GM23338 (cell line): ENCODE data around the gene TFAP2B. TPM values are rescaled to one million over a fixed set of nuclear protein-coding genes. Genes with fewer than 3 reads are reported as not detected.

Source experiments
- ATAC-seq: fragments of 200-7000 bp; cut with Tn5 transposase; 3 replicates; pipeline ENCODE4 v1.9.1; 2020
- DNase-seq: peaks from one replicate; pipeline ENCODE4 v3.0.0-alpha.2; 2015; ENCODE audit warnings: low spot score
- H2AFZ ChIP-seq: fragments of 200-600 bp; sonication (generic); 2 replicates; pipeline ENCODE4 v1.8.0; 2016; ENCODE audit warnings: antibody characterized with exemption, mild to moderate bottlenecking, moderate library complexity
- H3F3A ChIP-seq: fragments of 200-600 bp; sonication (generic); replicated peaks from 2 replicates; pipeline ENCODE4 v1.8.0; 2017; ENCODE audit warnings: antibody characterized with exemption, mixed run types, low read depth
- H3K27ac ChIP-seq: fragments of 200-600 bp; sonication (generic); 2 replicates; pipeline ENCODE4 v1.6.1; 2016; ENCODE audit warnings: low read depth
- H3K27me3 ChIP-seq: fragments of 200-600 bp; sonication (generic); 2 replicates; pipeline ENCODE4 v1.8.0; 2016; ENCODE audit warnings: mild to moderate bottlenecking, mixed run types, moderate library complexity; ENCODE audit not compliant: insufficient read depth
- H3K36me3 ChIP-seq: fragments of 200-600 bp; sonication (generic); 2 replicates; pipeline ENCODE4 v1.8.0; 2016; ENCODE audit warnings: mild to moderate bottlenecking; ENCODE audit not compliant: insufficient read depth
- H3K4me1 ChIP-seq: fragments of 200-600 bp; sonication (generic); 2 replicates; pipeline ENCODE4 v1.8.0; 2016; ENCODE audit warnings: mild to moderate bottlenecking, moderate library complexity; ENCODE audit not compliant: insufficient read depth
- H3K4me2 ChIP-seq: fragments of 200-600 bp; sonication (generic); 2 replicates; pipeline ENCODE4 v1.7.1; 2017; ENCODE audit warnings: mixed run types
- H3K4me3 ChIP-seq: fragments of 200-600 bp; sonication (generic); 2 replicates; pipeline ENCODE4 v1.6.1; 2016; ENCODE audit warnings: mixed run types
- H3K79me2 ChIP-seq: fragments of 200-600 bp; sonication (generic); replicated peaks from 2 replicates; pipeline ENCODE4 v1.8.0; 2017; ENCODE audit warnings: mild to moderate bottlenecking; ENCODE audit not compliant: insufficient read depth
- H3K9me2 ChIP-seq: fragments of 200-600 bp; sonication (generic); 2 replicates; pipeline ENCODE4 v1.8.0; 2017; ENCODE audit not compliant: insufficient read depth
- H4K20me1 ChIP-seq: fragments of 200-600 bp; sonication (generic); replicated peaks from 2 replicates; pipeline ENCODE4 v1.8.0; 2017; ENCODE audit warnings: mild to moderate bottlenecking; ENCODE audit not compliant: insufficient read depth
- H3K27ac Mint-ChIP-seq: 2 replicates; pipeline ENCODE4 v1.8.0; 2020; ENCODE audit warnings: inconsistent platforms, mild to moderate bottlenecking, moderate library complexity, mixed read lengths
- H3K27me3 Mint-ChIP-seq: 3 replicates; pipeline ENCODE4 v1.8.0; 2022; ENCODE audit warnings: low read depth, mild to moderate bottlenecking, moderate library complexity, mixed read lengths, inconsistent platforms; ENCODE audit not compliant: insufficient read depth, poor library complexity
- H3K36me3 Mint-ChIP-seq: 3 replicates; pipeline ENCODE4 v1.8.0; 2021; ENCODE audit warnings: low read depth, mild to moderate bottlenecking, inconsistent platforms, moderate library complexity, mixed read lengths
- H3K4me1 Mint-ChIP-seq: 3 replicates; pipeline ENCODE4 v1.8.0; 2020; ENCODE audit warnings: mild to moderate bottlenecking, inconsistent platforms, mixed read lengths
- H3K4me3 Mint-ChIP-seq: 3 replicates; pipeline ENCODE4 v1.8.0; 2021; ENCODE audit warnings: moderate library complexity, mild to moderate bottlenecking, inconsistent platforms, mixed read lengths
- H3K9me3 Mint-ChIP-seq: 3 replicates; pipeline ENCODE4 v1.8.0; 2020; ENCODE audit warnings: moderate library complexity, mild to moderate bottlenecking, inconsistent platforms, mixed read lengths
- CTCF ChIP-seq, 2 experiments: fragments of 200-600 bp in 1 of 2; sonication (generic) in 1 of 2; conservative IDR thresholded peaks; 2 replicates each; pipeline versions ENCODE4 v1.5.1 to v1.6.1; 2016 to 2017; ENCODE audit warnings: antibody characterized with exemption in 2 of 2, low read depth in 2 of 2, mild to moderate bottlenecking in 2 of 2, moderate library complexity in 1 of 2
- ETS1 ChIP-seq: IDR thresholded peaks from 2 replicates; pipeline ENCODE4 v1.6.1; 2016; ENCODE audit warnings: antibody characterized with exemption
- EZH2 ChIP-seq: fragments of 200-600 bp; sonication (generic); IDR thresholded peaks from one replicate; pipeline ENCODE4 v1.8.0; 2017; ENCODE audit warnings: antibody characterized with exemption, mild to moderate bottlenecking, low read depth; ENCODE audit not compliant: unreplicated experiment
- EZH2phosphoT487 ChIP-seq: fragments of 200-600 bp; sonication (generic); IDR thresholded peaks from one replicate; pipeline ENCODE4 v1.8.1; 2018; ENCODE audit warnings: antibody characterized with exemption; ENCODE audit not compliant: unreplicated experiment
- NANOG ChIP-seq: IDR thresholded peaks from 2 replicates; pipeline ENCODE4 v1.6.1; 2016; ENCODE audit warnings: antibody characterized with exemption, borderline replicate concordance
- POLR2AphosphoS5 ChIP-seq: IDR thresholded peaks from 2 replicates; pipeline ENCODE4 v1.6.1; 2016; ENCODE audit warnings: antibody characterized with exemption, low read depth
- STAT1 ChIP-seq: IDR thresholded peaks from one replicate; pipeline ENCODE4 v1.6.1; 2016; ENCODE audit warnings: antibody characterized with exemption; ENCODE audit not compliant: unreplicated experiment
- ZNF114 ChIP-seq: fragments of 250-450 bp; sonication (Bioruptor Pico); IDR thresholded peaks from 2 replicates; pipeline ENCODE4 v1.5.0; 2020; ENCODE audit warnings: mild to moderate bottlenecking, moderate library complexity
- ZNF331 ChIP-seq: fragments of 250-450 bp; sonication (Bioruptor Pico); IDR thresholded peaks from 2 replicates; pipeline ENCODE4 v1.5.0; 2020; ENCODE audit warnings: low read depth, mild to moderate bottlenecking, moderate library complexity
- polyA plus RNA-seq: library from polyadenylated mRNA; unstranded; fragments of >200 nt; fragmentation: Nextera tagmentation; extraction: Ambion mirVana; gene quantifications from 2 replicates; pipeline ENCODE4 v1.2.1, GENCODE V29; 2016
- total RNA-seq: library from RNA; depleted of rRNA; stranded (reverse); fragments of >200 nt; shearing (Covaris generic); gene quantifications from 2 replicates; pipeline ENCODE4 v1.2.3, GENCODE V29; 2014

Gene TFAP2B
- total and polyA plus RNA-seq, 2 experiments from 2014 or later: not detected

DNA sequence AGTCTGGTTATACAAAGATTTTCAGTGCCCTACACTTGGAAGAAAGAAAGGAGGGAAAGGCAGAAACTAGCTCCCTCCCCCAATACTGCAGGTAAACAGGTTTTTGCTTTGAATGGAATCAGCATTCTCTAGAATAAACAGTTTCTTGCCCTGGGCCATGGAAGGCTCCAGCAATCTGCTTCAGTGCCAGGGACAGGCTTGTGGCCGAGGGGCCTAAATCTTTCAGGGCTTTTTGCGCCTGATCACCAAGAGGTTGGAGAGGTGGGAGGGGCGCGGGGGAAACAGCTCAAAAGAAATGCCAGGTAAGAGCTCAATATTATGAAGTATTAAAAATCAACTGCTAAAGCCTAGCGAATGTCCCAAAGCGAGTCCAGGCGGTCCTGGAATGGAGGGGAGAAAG, 23.8 kb downstream of the TFAP2B start:
- DNase-seq: peak; percentile 62
- peak; percentile 5 for ATAC-seq
- peaks cover 59% of the 10 kb centered on the region for H3K4me1 Mint-ChIP-seq

DNA sequence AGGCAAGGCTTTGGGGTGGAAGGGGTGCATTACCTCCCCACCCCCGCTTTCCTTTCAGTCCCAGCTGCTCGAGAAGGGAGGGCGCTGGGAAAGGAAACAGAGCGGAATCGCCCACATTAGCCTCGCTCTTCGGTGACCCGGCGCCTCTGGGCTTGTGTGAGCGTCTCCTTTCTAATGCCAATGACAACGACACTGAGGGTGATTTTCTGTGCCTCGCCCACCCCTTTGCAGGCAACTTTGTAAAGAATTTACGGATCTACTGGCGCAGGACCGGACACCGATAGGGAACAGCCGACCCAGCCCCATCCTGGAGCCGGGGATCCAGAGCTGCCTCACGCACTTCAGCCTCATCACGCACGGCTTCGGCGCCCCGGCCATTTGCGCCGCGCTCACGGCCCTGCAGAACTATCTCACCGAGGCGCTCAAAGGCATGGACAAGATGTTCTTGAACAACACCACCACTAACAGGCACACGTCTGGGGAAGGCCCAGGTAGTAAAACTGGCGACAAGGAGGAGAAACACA, 24.3 kb downstream of the TFAP2B start:
- H3K27me3 ChIP-seq: peaks cover 100% of the 10 kb centered on the region
- TF ChIP-seq POLR2AphosphoS5: no peak
- TF ChIP-seq ZNF331 (CRISPR knock-in tag): no peak
- no peak for TF ChIP-seq STAT1
- no peak for TF ChIP-seq CTCF (conservative IDR thresholded peaks at IDR 0.05; ENCODE audit: low read depth in 2 of 2)
- peak; percentile 63 for TF ChIP-seq EZH2phosphoT487
- no peak for TF ChIP-seq ZNF114 (CRISPR knock-in tag)
- no peak for TF ChIP-seq NANOG
- TF ChIP-seq ETS1: no peak
- peak; percentile 75 for TF ChIP-seq EZH2
- peaks cover 57% of the 10 kb centered on the region for H3K4me1 Mint-ChIP-seq
- peaks cover 98% of the 10 kb centered on the region for H3K27me3 Mint-ChIP-seq
- no peaks in the 10 kb centered on the region for H3K9me2 ChIP-seq
- peaks cover 30% of the 10 kb centered on the region for H4K20me1 ChIP-seq
- ATAC-seq: peak; percentile 46
- H3K4me2 ChIP-seq: peak overlapping the region; percentile 87
- H3K4me3 ChIP-seq: peak overlapping the region; percentile 62
- H3K27ac Mint-ChIP-seq: no peak overlapping the region
- peaks cover 27% of the 10 kb centered on the region for H3F3A ChIP-seq
- peak; percentile 79 for DNase-seq
- H3K27ac ChIP-seq: no peak overlapping the region
- H3K79me2 ChIP-seq: no peaks in the 10 kb centered on the region
- no peaks in the 10 kb centered on the region; the same call in 1 of the 3 replicates for H3K9me3 Mint-ChIP-seq
- H3K4me1 ChIP-seq: peaks cover 87% of the 10 kb centered on the region
- H3K4me3 Mint-ChIP-seq: peak overlapping the region; percentile 74
- H3K36me3 Mint-ChIP-seq: no peaks in the 10 kb centered on the region
- no peaks in the 10 kb centered on the region for H3K36me3 ChIP-seq
- no peak overlapping the region for H2AFZ ChIP-seq

More for the DNA sequence above, 23.8 kb downstream of the TFAP2B start:
- H3K27ac ChIP-seq: no peak overlapping the region
- TF ChIP-seq EZH2phosphoT487 (no peak), EZH2 (peak; percentile 49)
- no peaks in the 10 kb centered on the region for H3K36me3 ChIP-seq
- no peaks in the 10 kb centered on the region for H3K9me2 ChIP-seq
- H2AFZ ChIP-seq: no peak overlapping the region
- peaks cover 34% of the 10 kb centered on the region for H4K20me1 ChIP-seq
- Mint-ChIP-seq H3K4me3 (peak overlapping the region; percentile 74), H3K9me3 (no peaks in the 10 kb centered on the region; the same call in 2 of the 3 replicates), H3K36me3 (no peaks in the 10 kb centered on the region), H3K27me3 (peaks cover 98% of the 10 kb centered on the region), H3K27ac (no peak overlapping the region)
- no peaks in the 10 kb centered on the region for H3K79me2 ChIP-seq
- H3K27me3 ChIP-seq: peaks cover 100% of the 10 kb centered on the region
- peak overlapping the region; percentile 62 for H3K4me3 ChIP-seq
- peaks cover 87% of the 10 kb centered on the region for H3K4me1 ChIP-seq
- H3F3A ChIP-seq: peaks cover 30% of the 10 kb centered on the region
- peak overlapping the region; percentile 87 for H3K4me2 ChIP-seq
